ENCODE measurements around the gene S100A5.

- TF ChIP-seq EZH2phosphoT487 (IDR thresholded peaks at IDR 0.05; ENCODE audit: insufficient read depth, low read depth) = no peak
- TF ChIP-seq EZH2 (IDR thresholded peaks at IDR 0.05; ENCODE audit: insufficient read depth, poor library complexity, severe bottlenecking) = no peak
These were observed 3.4 kb downstream of the S100A5 start for GRCh38 chr1:153537376-153537730.

All from GM23248 (cell line).